ENCODE results near the gene CSHL1.
"Not testable (repeated sequence)": the region's sequence is repeated elsewhere in the genome, so short reads cannot be mapped to it uniquely, and the experiment has no call there.

CSHL1 gene

GRCh38 chr17:63927464-63928171 lies 16.6 kb upstream of the CSHL1 start:
- TF ChIP-seq EZH2phosphoT487 (IDR thresholded peaks at IDR 0.05; ENCODE audit: low read depth) (no peak), CTCF (IDR thresholded peaks at IDR 0.05; ENCODE audit: low read depth, low read length) (no peak)
- Histone ChIP-seq H3K4me1 (ENCODE audit: low read length) (peaks cover 79% of the 10 kb centered on the region), H3K4me2 (ENCODE audit: low read length) (peak overlapping the region; percentile 55), H3K27ac (ENCODE audit: low read length) (peak overlapping the region; percentile 94), H3K27me3 (ENCODE audit: low read depth, low read length) (no peaks in the 10 kb centered on the region), H4K20me1 (ENCODE audit: insufficient read depth, low read length) (peaks cover 16% of the 10 kb centered on the region; the same call in 1 of the 2 replicates), H3K9me3 (ENCODE audit: insufficient read depth, low read length) (no peaks in the 10 kb centered on the region; the same call in 1 of the 2 replicates), H3K79me2 (ENCODE audit: low read length) (peaks cover 29% of the 10 kb centered on the region), H3K9ac (ENCODE audit: low read length) (peak overlapping the region; percentile 50), H3K4me3 (ENCODE audit: low read length) (peak overlapping the region; percentile 12; the same call in 1 of the 2 replicates), H3K36me3 (replicated peaks; ENCODE audit: low read depth, low read length) (peaks cover 38% of the 10 kb centered on the region), H2AFZ (ENCODE audit: low read depth, low read length) (no peak overlapping the region)

GRCh38 chr17:63926164-63926563 lies 15.1 kb upstream of the CSHL1 start:
- Histone ChIP-seq H3K36me3 (replicated peaks; ENCODE audit: low read depth, low read length) (peaks cover 38% of the 10 kb centered on the region), H3K27ac (ENCODE audit: low read length) (peak overlapping the region; percentile 94), H3K4me3 (ENCODE audit: low read length) (no peak overlapping the region), H3K4me2 (ENCODE audit: low read length) (peak overlapping the region; percentile 36), H4K20me1 (ENCODE audit: insufficient read depth, low read length) (peaks cover 16% of the 10 kb centered on the region; the same call in 1 of the 2 replicates), H3K9ac (ENCODE audit: low read length) (peak overlapping the region; percentile 42), H3K79me2 (ENCODE audit: low read length) (peaks cover 16% of the 10 kb centered on the region), H2AFZ (ENCODE audit: low read depth, low read length) (no peak overlapping the region), H3K27me3 (ENCODE audit: low read depth, low read length) (no peaks in the 10 kb centered on the region), H3K9me3 (ENCODE audit: insufficient read depth, low read length) (no peaks in the 10 kb centered on the region; the same call in 1 of the 2 replicates), H3K4me1 (ENCODE audit: low read length) (peaks cover 89% of the 10 kb centered on the region)
- no peak for TF ChIP-seq EZH2phosphoT487 (IDR thresholded peaks at IDR 0.05; ENCODE audit: low read depth)
- no peak for TF ChIP-seq CTCF (IDR thresholded peaks at IDR 0.05; ENCODE audit: low read depth, low read length)

GRCh38 chr17:63925615-63926014 lies 14.6 kb upstream of the CSHL1 start:
- H3K4me1 ChIP-seq (ENCODE audit: low read length): peaks cover 90% of the 10 kb centered on the region
- TF ChIP-seq CTCF (IDR thresholded peaks at IDR 0.05; ENCODE audit: low read depth, low read length): no peak
- TF ChIP-seq EZH2phosphoT487 (IDR thresholded peaks at IDR 0.05; ENCODE audit: low read depth): no peak

GRCh38 chr17:63922402-63922801 lies 11.3 kb upstream of the CSHL1 start:
- peak overlapping the region; percentile 60 for H3K4me3 ChIP-seq (ENCODE audit: low read length)
- H3K27me3 ChIP-seq (ENCODE audit: low read depth, low read length); H2AFZ ChIP-seq (ENCODE audit: low read depth, low read length); H3K79me2 ChIP-seq (ENCODE audit: low read length); H3K36me3 ChIP-seq (replicated peaks; ENCODE audit: low read depth, low read length); H4K20me1 ChIP-seq (ENCODE audit: insufficient read depth, low read length); H3K9me3 ChIP-seq (ENCODE audit: insufficient read depth, low read length): not testable (repeated sequence)
- peaks cover 78% of the 10 kb centered on the region for H3K4me1 ChIP-seq (ENCODE audit: low read length)
- peak overlapping the region; percentile 41; the same call in 1 of the 2 replicates for H3K9ac ChIP-seq (ENCODE audit: low read length)
- peak overlapping the region; percentile 72 for H3K4me2 ChIP-seq (ENCODE audit: low read length)
- H3K27ac ChIP-seq (ENCODE audit: low read length): peak overlapping the region; percentile 81

More at GRCh38 chr17:63925615-63926014, 14.6 kb upstream of the CSHL1 start:
- Histone ChIP-seq H3K27ac (ENCODE audit: low read length) (peak overlapping the region; percentile 94), H3K36me3 (replicated peaks; ENCODE audit: low read depth, low read length) (peaks cover 32% of the 10 kb centered on the region), H4K20me1 (ENCODE audit: insufficient read depth, low read length) (peaks cover 11% of the 10 kb centered on the region; the same call in 1 of the 2 replicates), H3K4me3 (ENCODE audit: low read length) (no peak overlapping the region), H3K27me3 (ENCODE audit: low read depth, low read length) (no peaks in the 10 kb centered on the region), H3K4me2 (ENCODE audit: low read length) (peak overlapping the region; percentile 36), H3K9ac (ENCODE audit: low read length) (peak overlapping the region; percentile 42), H3K9me3 (ENCODE audit: insufficient read depth, low read length) (no peaks in the 10 kb centered on the region; the same call in 1 of the 2 replicates), H3K79me2 (ENCODE audit: low read length) (peaks cover 11% of the 10 kb centered on the region), H2AFZ (ENCODE audit: low read depth, low read length) (no peak overlapping the region)

GRCh38 chr17:63920779-63921178 lies 9.7 kb upstream of the CSHL1 start:
- H2AFZ ChIP-seq (ENCODE audit: low read depth, low read length); H3K9ac ChIP-seq (ENCODE audit: low read length); H3K36me3 ChIP-seq (replicated peaks; ENCODE audit: low read depth, low read length); H4K20me1 ChIP-seq (ENCODE audit: insufficient read depth, low read length); H3K4me3 ChIP-seq (ENCODE audit: low read length); H3K27me3 ChIP-seq (ENCODE audit: low read depth, low read length); H3K79me2 ChIP-seq (ENCODE audit: low read length); H3K9me3 ChIP-seq (ENCODE audit: insufficient read depth, low read length): not testable (repeated sequence)
- Histone ChIP-seq H3K4me1 (ENCODE audit: low read length) (peaks cover 70% of the 10 kb centered on the region), H3K27ac (ENCODE audit: low read length) (peak overlapping the region; percentile 41; the same call in 1 of the 2 replicates), H3K4me2 (ENCODE audit: low read length) (peak overlapping the region; percentile 50)

GRCh38 chr17:63920050-63920449 lies 9.0 kb upstream of the CSHL1 start:
- Histone ChIP-seq H3K4me2 (ENCODE audit: low read length) (peak overlapping the region; percentile 95), H3K4me3 (ENCODE audit: low read length) (peak overlapping the region; percentile 75), H3K4me1 (ENCODE audit: low read length) (peaks cover 69% of the 10 kb centered on the region)
- H3K79me2 ChIP-seq (ENCODE audit: low read length); H3K9me3 ChIP-seq (ENCODE audit: insufficient read depth, low read length); H2AFZ ChIP-seq (ENCODE audit: low read depth, low read length); H3K27me3 ChIP-seq (ENCODE audit: low read depth, low read length); H3K27ac ChIP-seq (ENCODE audit: low read length); H3K36me3 ChIP-seq (replicated peaks; ENCODE audit: low read depth, low read length); H4K20me1 ChIP-seq (ENCODE audit: insufficient read depth, low read length); H3K9ac ChIP-seq (ENCODE audit: low read length): not testable (repeated sequence)

All from OCI-LY3 (cell line).